ENCODE measurements around the gene FANCE.

DNA sequence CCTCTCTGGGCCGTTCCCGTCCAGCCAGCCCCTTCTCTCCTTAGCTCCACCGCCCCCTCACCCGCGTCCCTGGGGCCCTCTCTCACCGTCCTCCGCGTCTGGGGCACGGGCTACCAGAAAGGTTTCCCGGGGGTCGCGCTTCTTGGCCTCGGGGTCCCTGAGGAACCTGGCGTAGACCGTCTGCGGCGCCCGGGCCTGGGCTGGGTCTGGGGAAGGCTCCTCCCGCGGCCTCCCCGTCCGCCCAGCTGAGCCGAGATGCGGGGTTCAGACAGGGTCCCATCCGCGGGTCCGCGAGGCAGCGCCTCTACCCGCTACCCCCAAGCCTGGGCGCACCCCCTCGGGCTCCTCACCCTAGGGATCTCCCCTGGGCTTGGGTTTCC lies 59.4 kb downstream of the FANCE start:
- TF ChIP-seq, protein P1, sequence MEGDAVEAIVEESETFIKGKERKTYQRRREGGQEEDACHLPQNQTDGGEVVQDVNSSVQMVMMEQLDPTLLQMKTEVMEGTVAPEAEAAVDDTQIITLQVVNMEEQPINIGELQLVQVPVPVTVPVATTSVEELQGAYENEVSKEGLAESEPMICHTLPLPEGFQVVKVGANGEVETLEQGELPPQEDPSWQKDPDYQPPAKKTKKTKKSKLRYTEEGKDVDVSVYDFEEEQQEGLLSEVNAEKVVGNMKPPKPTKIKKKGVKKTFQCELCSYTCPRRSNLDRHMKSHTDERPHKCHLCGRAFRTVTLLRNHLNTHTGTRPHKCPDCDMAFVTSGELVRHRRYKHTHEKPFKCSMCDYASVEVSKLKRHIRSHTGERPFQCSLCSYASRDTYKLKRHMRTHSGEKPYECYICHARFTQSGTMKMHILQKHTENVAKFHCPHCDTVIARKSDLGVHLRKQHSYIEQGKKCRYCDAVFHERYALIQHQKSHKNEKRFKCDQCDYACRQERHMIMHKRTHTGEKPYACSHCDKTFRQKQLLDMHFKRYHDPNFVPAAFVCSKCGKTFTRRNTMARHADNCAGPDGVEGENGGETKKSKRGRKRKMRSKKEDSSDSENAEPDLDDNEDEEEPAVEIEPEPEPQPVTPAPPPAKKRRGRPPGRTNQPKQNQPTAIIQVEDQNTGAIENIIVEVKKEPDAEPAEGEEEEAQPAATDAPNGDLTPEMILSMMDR (IDR thresholded peaks at IDR 0.05), result no peak
- no peak for TF ChIP-seq POLR2A (IDR thresholded peaks at IDR 0.05)
